Activated T-cell treated with anti-CD3 and anti-CD28 coated beads, Interleukin-2, amount 50 U/mL, for 1 hour (primary cell): Measurements from ENCODE around the gene AKT1S1.
A peak's percentile ranks its signal among the peaks of the same experiment; 100 is the strongest.

Source experiments
- DNase-seq: peaks from one replicate; pipeline ENCODE4 v3.0.0-alpha.2; 2020

Gene AKT1S1

GRCh38 chr19:49907745-49908446 lies 30.7 kb upstream of the AKT1S1 start:
- DNase-seq = no peak

GRCh38 chr19:49906879-49907564 lies 29.9 kb upstream of the AKT1S1 start:
- no peak for DNase-seq

GRCh38 chr19:49904136-49904535 lies 27.0 kb upstream of the AKT1S1 start:
- no peak for DNase-seq

GRCh38 chr19:49896863-49897621 lies 19.9 kb upstream of the AKT1S1 start, which contains the start of gene IL4I1:
Gene IL4I1 (minus strand): TSS chr19:49896887. CDS start chr19:49896160, 727 bp downstream.
- peak; percentile 64 for DNase-seq

- DNase-seq = no peak
These were observed 18.6 kb upstream of the AKT1S1 start for GRCh38 chr19:49895566-49896297.

GRCh38 chr19:49894879-49895565 lies 17.9 kb upstream of the AKT1S1 start:
- DNase-seq = no peak

GRCh38 chr19:49894011-49894664 lies 17.0 kb upstream of the AKT1S1 start:
- DNase-seq = no peak

GRCh38 chr19:49892716-49893115 lies 15.6 kb upstream of the AKT1S1 start:
- DNase-seq = no peak

- DNase-seq = no peak
These were observed 14.2 kb upstream of the AKT1S1 start for GRCh38 chr19:49891393-49891792.

- peak; percentile 78 for DNase-seq
These were observed 13.5 kb upstream of the AKT1S1 start for GRCh38 chr19:49890349-49891311.

- DNase-seq = peak; percentile 81
These were observed 12.7 kb upstream of the AKT1S1 start for GRCh38 chr19:49889687-49890348.

- no peak for DNase-seq
These were observed 12.0 kb upstream of the AKT1S1 start for GRCh38 chr19:49889038-49889686.

GRCh38 chr19:49888510-49888824 lies 11.3 kb upstream of the AKT1S1 start:
- DNase-seq = no peak

GRCh38 chr19:49887665-49888509 lies 10.7 kb upstream of the AKT1S1 start:
- DNase-seq = no peak

- DNase-seq = no peak
These were observed 10.0 kb upstream of the AKT1S1 start for GRCh38 chr19:49887037-49887664.

GRCh38 chr19:49884760-49885159 lies 7.6 kb upstream of the AKT1S1 start:
- DNase-seq = no peak

GRCh38 chr19:49884109-49884508 lies 7.0 kb upstream of the AKT1S1 start:
- DNase-seq = no peak

GRCh38 chr19:49883094-49883493 lies 5.9 kb upstream of the AKT1S1 start:
- DNase-seq = no peak
